Measurements from ENCODE around the gene IL12B.

DNA sequence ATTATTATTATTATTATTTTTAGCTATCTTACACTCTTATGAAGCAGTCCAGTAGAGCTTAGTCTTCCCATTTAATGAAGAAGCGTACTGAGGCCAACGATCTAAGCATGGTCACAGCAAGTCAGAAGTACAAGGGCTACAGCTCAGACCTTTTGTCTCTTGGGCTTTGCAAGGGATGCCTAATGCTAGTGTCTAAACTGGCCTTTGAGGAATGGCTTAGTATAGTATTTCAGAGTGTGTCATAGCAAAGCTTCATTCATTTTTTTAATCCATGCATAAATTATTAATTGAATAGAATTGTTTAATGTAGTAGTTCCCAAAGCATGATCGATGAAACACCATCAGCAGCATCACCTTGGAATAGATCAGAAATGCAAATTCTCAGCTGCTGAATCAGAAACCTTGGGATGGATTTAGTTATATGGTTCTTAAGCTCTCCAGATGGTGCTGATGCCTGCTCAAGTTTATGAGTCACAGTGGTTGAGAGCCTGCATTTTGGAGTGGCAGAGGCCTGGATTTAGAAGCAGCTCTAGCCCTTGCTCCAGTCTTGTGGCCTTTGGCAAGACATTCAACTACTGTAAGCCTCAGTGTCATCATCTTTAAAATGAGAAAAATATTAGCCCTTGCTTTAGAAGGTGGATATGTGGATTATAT lies 6.1 kb downstream of the IL12B start:
- TF ChIP-seq EZH2 (IDR thresholded peaks at IDR 0.05; ENCODE audit: low read length) = no peak
- TF ChIP-seq, protein P1, sequence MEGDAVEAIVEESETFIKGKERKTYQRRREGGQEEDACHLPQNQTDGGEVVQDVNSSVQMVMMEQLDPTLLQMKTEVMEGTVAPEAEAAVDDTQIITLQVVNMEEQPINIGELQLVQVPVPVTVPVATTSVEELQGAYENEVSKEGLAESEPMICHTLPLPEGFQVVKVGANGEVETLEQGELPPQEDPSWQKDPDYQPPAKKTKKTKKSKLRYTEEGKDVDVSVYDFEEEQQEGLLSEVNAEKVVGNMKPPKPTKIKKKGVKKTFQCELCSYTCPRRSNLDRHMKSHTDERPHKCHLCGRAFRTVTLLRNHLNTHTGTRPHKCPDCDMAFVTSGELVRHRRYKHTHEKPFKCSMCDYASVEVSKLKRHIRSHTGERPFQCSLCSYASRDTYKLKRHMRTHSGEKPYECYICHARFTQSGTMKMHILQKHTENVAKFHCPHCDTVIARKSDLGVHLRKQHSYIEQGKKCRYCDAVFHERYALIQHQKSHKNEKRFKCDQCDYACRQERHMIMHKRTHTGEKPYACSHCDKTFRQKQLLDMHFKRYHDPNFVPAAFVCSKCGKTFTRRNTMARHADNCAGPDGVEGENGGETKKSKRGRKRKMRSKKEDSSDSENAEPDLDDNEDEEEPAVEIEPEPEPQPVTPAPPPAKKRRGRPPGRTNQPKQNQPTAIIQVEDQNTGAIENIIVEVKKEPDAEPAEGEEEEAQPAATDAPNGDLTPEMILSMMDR (optimal IDR thresholded peaks at IDR 0.05 in 1 of 3, IDR thresholded peaks at IDR 0.05 in 1 of 3, conservative IDR thresholded peaks at IDR 0.05 in 1 of 3; ENCODE audit: extremely low read depth in 1 of 3, insufficient read depth in 2 of 3, low read length in 3 of 3) = no peak
